ENCODE measurements around the gene SLC25A18. TPM values are rescaled to one million over a fixed set of nuclear protein-coding genes. Genes with fewer than 3 reads are reported as not detected.
A peak's percentile ranks its signal among the peaks of the same experiment; 100 is the strongest.

Gene SLC25A18
- total and polyA plus RNA-seq, 4 donors = 18.8 to 84.7 (median 69.8) TPM

- 75% methylated on average over 4 of the region's 4 CpGs for WGBS
- Histone ChIP-seq H3K36me3 (ENCODE audit: control insufficient read depth in 4 of 4, insufficient read depth in 3 of 4, low read depth in 1 of 4, low read length in 3 of 4) (peaks cover 0 to 2% (median 0%) of the 10 kb centered on the region in 4 donors), H3K9ac (ENCODE audit: low read depth in 1 of 2, low read length in 2 of 2) (no peak overlapping the region)
These were observed 70.1 kb downstream of the SLC25A18 start for GRCh38 chr22:17633217-17633997.

DNA sequence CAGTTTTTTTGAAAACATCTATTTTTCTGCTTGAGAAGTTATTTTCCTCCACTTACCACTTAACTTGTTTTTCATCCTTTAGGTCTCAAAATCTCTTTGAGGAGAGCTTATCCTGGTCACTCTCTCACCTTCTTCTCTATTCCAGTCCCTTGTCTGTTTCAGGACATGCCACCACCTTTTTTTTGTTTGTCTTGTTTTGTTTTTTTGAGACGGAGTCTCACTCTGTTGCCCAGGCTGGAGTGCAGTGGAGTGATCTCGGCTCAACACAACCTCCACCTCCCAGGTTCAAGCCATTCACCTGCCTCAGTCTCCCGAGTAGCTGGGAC, 70.7 kb downstream of the SLC25A18 start:
- Histone ChIP-seq H3K9ac (ENCODE audit: low read depth in 1 of 2, low read length in 2 of 2) (no peak overlapping the region), H3K27ac (ENCODE audit: low read depth in 1 of 2, low read length in 2 of 2) (peak overlapping the region in 1 of 2 donors; percentile 21), H3K4me3 (ENCODE audit: low read depth in 1 of 3, low read length in 3 of 3) (no peak overlapping the region), H3K9me3 (ENCODE audit: control insufficient read depth in 4 of 4, low read length in 3 of 4) (no peaks in the 10 kb centered on the region), H3K27me3 (ENCODE audit: control insufficient read depth in 4 of 4, insufficient read depth in 4 of 4, low read length in 3 of 4) (no peaks in the 10 kb centered on the region), H3K4me1 (ENCODE audit: control insufficient read depth in 4 of 4, insufficient read depth in 4 of 4, low read length in 3 of 4) (peaks cover 2 to 17% (median 9%) of the 10 kb centered on the region in 4 donors), H3K36me3 (ENCODE audit: control insufficient read depth in 4 of 4, insufficient read depth in 3 of 4, low read depth in 1 of 4, low read length in 3 of 4) (peaks cover 0 to 2% (median 0%) of the 10 kb centered on the region in 4 donors)
- TF ChIP-seq SP1 (IDR thresholded peaks at IDR 0.05) (no peak), HNF4A (conservative IDR thresholded peaks at IDR 0.05) (no peak), ZBTB33 (IDR thresholded peaks at IDR 0.05) (no peak), RAD21 (IDR thresholded peaks at IDR 0.05) (no peak), NR2F2 (IDR thresholded peaks at IDR 0.05) (no peak), ATF3 (IDR thresholded peaks at IDR 0.05) (no peak), GABPA (IDR thresholded peaks at IDR 0.05 in 1 of 2, conservative IDR thresholded peaks at IDR 0.05 in 1 of 2) (no peak), TAF1 (conservative IDR thresholded peaks at IDR 0.05) (no peak), FOXA1 (IDR thresholded peaks at IDR 0.05) (no peak), FOXA2 (IDR thresholded peaks at IDR 0.05) (no peak), EGR1 (IDR thresholded peaks at IDR 0.05; ENCODE audit: low read depth in 2 of 2) (no peak), JUND (IDR thresholded peaks at IDR 0.05) (no peak)
- TF ChIP-seq, protein P1, sequence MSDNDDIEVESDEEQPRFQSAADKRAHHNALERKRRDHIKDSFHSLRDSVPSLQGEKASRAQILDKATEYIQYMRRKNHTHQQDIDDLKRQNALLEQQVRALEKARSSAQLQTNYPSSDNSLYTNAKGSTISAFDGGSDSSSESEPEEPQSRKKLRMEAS (IDR thresholded peaks at IDR 0.05) = no peak
- WGBS = 91% methylated on average over 3 of the region's 3 CpGs
- no peak for DNase-seq (ENCODE audit: low spot score)

More at GRCh38 chr22:17633217-17633997, 70.1 kb downstream of the SLC25A18 start:
- TF ChIP-seq RAD21 (IDR thresholded peaks at IDR 0.05) (no peak), HNF4A (conservative IDR thresholded peaks at IDR 0.05) (peak in 1 of 2 donors; percentile 28)
- Histone ChIP-seq H3K27ac (ENCODE audit: low read depth in 1 of 2, low read length in 2 of 2) (peak overlapping the region in 1 of 2 donors; percentile 21), H3K9me3 (ENCODE audit: control insufficient read depth in 4 of 4, low read length in 3 of 4) (no peaks in the 10 kb centered on the region), H3K27me3 (ENCODE audit: control insufficient read depth in 4 of 4, insufficient read depth in 4 of 4, low read length in 3 of 4) (no peaks in the 10 kb centered on the region), H3K4me3 (ENCODE audit: low read depth in 1 of 3, low read length in 3 of 3) (no peak overlapping the region), H3K4me1 (ENCODE audit: control insufficient read depth in 4 of 4, insufficient read depth in 4 of 4, low read length in 3 of 4) (peaks cover 2 to 18% (median 9%) of the 10 kb centered on the region in 4 donors)
- DNase-seq (ENCODE audit: low spot score) = no peak

DNA sequence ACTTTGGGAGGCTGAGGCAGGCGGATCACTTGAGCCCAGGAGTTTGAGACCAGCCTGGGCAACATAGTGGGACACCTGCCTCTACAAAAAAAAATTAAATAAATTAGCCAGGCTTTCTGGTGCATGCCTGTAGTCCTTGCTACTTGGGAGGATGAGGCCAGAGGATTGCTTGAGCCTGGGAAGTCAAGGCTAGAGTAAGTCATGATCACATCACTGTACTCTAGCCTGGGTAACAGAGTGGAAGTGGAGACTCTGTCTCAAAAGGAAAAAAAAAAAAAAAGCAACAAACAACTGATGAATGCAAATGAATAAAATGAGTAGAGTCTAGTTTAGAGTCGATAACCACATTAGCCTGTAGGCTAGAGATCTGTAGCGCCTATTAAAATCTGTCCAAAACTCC, 71.4 kb downstream of the SLC25A18 start:
- no peak overlapping the region for H3K9ac ChIP-seq (ENCODE audit: low read depth in 1 of 2, low read length in 2 of 2)
- H3K27ac ChIP-seq (ENCODE audit: low read depth in 1 of 2, low read length in 2 of 2) = no peak overlapping the region
- H3K36me3 ChIP-seq (ENCODE audit: control insufficient read depth in 4 of 4, insufficient read depth in 3 of 4, low read depth in 1 of 4, low read length in 3 of 4) = peaks cover 0 to 2% (median 0%) of the 10 kb centered on the region in 4 donors
- no peaks in the 10 kb centered on the region for H3K9me3 ChIP-seq (ENCODE audit: control insufficient read depth in 4 of 4, low read length in 3 of 4)
- no peak for DNase-seq (ENCODE audit: low spot score)
- H3K27me3 ChIP-seq (ENCODE audit: control insufficient read depth in 4 of 4, insufficient read depth in 4 of 4, low read length in 3 of 4) = no peaks in the 10 kb centered on the region
- H3K4me3 ChIP-seq (ENCODE audit: low read depth in 1 of 3, low read length in 3 of 3) = no peak overlapping the region
- WGBS = 96% methylated on average over 3 of the region's 3 CpGs
- peaks cover 2 to 12% (median 5%) of the 10 kb centered on the region in 4 donors for H3K4me1 ChIP-seq (ENCODE audit: control insufficient read depth in 4 of 4, insufficient read depth in 4 of 4, low read length in 3 of 4)
- TF ChIP-seq ZBTB33 (IDR thresholded peaks at IDR 0.05) = no peak
- no peak for TF ChIP-seq RAD21 (IDR thresholded peaks at IDR 0.05)
- TF ChIP-seq TAF1 (conservative IDR thresholded peaks at IDR 0.05) = no peak
- TF ChIP-seq, protein P2, sequence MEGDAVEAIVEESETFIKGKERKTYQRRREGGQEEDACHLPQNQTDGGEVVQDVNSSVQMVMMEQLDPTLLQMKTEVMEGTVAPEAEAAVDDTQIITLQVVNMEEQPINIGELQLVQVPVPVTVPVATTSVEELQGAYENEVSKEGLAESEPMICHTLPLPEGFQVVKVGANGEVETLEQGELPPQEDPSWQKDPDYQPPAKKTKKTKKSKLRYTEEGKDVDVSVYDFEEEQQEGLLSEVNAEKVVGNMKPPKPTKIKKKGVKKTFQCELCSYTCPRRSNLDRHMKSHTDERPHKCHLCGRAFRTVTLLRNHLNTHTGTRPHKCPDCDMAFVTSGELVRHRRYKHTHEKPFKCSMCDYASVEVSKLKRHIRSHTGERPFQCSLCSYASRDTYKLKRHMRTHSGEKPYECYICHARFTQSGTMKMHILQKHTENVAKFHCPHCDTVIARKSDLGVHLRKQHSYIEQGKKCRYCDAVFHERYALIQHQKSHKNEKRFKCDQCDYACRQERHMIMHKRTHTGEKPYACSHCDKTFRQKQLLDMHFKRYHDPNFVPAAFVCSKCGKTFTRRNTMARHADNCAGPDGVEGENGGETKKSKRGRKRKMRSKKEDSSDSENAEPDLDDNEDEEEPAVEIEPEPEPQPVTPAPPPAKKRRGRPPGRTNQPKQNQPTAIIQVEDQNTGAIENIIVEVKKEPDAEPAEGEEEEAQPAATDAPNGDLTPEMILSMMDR (IDR thresholded peaks at IDR 0.05; ENCODE audit: low read depth, low read length, missing input control) = no peak
- no peak for TF ChIP-seq RXRA (IDR thresholded peaks at IDR 0.05)
- TF ChIP-seq, protein P3, sequence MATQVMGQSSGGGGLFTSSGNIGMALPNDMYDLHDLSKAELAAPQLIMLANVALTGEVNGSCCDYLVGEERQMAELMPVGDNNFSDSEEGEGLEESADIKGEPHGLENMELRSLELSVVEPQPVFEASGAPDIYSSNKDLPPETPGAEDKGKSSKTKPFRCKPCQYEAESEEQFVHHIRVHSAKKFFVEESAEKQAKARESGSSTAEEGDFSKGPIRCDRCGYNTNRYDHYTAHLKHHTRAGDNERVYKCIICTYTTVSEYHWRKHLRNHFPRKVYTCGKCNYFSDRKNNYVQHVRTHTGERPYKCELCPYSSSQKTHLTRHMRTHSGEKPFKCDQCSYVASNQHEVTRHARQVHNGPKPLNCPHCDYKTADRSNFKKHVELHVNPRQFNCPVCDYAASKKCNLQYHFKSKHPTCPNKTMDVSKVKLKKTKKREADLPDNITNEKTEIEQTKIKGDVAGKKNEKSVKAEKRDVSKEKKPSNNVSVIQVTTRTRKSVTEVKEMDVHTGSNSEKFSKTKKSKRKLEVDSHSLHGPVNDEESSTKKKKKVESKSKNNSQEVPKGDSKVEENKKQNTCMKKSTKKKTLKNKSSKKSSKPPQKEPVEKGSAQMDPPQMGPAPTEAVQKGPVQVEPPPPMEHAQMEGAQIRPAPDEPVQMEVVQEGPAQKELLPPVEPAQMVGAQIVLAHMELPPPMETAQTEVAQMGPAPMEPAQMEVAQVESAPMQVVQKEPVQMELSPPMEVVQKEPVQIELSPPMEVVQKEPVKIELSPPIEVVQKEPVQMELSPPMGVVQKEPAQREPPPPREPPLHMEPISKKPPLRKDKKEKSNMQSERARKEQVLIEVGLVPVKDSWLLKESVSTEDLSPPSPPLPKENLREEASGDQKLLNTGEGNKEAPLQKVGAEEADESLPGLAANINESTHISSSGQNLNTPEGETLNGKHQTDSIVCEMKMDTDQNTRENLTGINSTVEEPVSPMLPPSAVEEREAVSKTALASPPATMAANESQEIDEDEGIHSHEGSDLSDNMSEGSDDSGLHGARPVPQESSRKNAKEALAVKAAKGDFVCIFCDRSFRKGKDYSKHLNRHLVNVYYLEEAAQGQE (IDR thresholded peaks at IDR 0.05) = no peak
- no peak for TF ChIP-seq HNF4G (IDR thresholded peaks at IDR 0.05)
- no peak for TF ChIP-seq HNF4A (conservative IDR thresholded peaks at IDR 0.05)
- TF ChIP-seq FOXA2 (IDR thresholded peaks at IDR 0.05) = no peak
- TF ChIP-seq FOXA1 (IDR thresholded peaks at IDR 0.05) = no peak
